Activated CD8-positive, alpha-beta memory T cell treated with anti-CD3 and anti-CD28 coated beads, Interleukin-2, amount 50 U/mL, for 4 hours (primary cell): Measurements from ENCODE around the gene ARHGAP22.
"Not testable (repeated sequence)": the region's sequence is repeated elsewhere in the genome, so short reads cannot be mapped to it uniquely, and the experiment has no call there.

Experiments
- DNase-seq: peaks from one replicate; pipeline ENCODE4 v3.0.0-alpha.2; 2020

The ARHGAP22 gene, protein sequence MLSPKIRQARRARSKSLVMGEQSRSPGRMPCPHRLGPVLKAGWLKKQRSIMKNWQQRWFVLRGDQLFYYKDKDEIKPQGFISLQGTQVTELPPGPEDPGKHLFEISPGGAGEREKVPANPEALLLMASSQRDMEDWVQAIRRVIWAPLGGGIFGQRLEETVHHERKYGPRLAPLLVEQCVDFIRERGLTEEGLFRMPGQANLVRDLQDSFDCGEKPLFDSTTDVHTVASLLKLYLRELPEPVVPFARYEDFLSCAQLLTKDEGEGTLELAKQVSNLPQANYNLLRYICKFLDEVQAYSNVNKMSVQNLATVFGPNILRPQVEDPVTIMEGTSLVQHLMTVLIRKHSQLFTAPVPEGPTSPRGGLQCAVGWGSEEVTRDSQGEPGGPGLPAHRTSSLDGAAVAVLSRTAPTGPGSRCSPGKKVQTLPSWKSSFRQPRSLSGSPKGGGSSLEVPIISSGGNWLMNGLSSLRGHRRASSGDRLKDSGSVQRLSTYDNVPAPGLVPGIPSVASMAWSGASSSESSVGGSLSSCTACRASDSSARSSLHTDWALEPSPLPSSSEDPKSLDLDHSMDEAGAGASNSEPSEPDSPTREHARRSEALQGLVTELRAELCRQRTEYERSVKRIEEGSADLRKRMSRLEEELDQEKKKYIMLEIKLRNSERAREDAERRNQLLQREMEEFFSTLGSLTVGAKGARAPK

DNA sequence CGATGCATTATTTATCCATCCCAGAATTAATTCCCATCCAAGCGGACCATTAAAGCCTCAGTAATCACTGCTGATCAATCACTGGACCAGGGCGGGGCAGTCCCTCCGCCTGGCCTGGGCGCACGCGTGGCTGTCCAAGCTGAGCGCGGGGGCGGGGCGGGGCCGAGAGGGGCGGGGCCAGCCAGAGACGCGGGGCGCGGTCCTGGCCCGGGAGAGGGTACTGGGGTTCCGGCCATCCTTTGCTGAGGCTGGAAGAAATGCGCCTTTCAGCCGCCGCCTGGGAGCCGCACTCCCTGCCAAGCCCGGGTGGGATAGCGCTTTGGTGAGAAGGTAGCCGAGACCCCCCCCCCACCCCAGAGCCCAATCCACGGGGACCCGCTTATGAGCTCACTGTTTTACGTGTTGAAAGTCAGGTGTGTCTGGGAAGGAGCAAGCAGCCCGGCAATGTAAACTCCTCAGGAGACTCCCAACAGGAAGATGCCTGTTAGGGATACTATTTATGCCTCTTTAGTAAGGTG is at the start of gene ARHGAP22:
Gene ARHGAP22 (minus strand): TSS at position 83 of the 518 bp plus-strand sequence. CDS start 277 bp downstream, outside the sequence.
- no peak for DNase-seq

DNA sequence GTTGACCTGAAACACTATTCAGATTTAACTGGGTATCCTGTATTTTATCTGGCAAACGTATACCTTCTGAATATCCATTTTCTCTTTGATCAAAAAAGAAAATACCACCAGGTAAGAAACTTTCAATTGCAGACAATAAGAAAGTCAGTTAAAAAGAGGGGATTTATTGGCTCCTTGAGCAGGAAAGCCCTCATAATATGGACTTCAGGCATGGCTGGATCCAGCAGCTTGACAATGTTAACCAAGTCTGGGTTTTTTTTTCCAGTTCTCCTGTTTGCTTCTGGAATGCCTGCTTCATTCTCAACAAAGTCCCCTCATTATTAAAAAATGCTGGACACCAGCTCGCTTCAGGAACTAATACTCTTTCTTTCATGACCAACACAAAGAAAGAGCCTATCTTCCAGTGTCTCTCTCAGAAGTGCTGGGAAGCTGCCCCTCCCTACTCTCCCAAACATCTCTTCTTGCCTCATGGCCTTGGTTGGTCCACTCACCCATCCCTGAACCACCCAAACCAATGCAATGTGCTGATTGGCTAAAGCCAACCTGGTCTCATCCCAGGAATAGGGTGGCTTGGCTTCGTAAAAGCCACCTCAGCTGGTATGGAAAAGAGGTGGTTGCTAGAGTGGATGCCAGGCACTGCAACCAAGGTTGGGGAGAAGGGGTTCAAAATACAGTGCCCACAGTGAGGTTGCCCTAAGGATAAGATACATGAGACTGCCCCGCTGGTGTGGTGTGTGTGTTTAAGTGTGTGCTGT is 49.2 kb upstream of the ARHGAP22 start:
- DNase-seq = no peak

GRCh38 chr10:48653347-48653746 is 48.5 kb upstream of the ARHGAP22 start:
- DNase-seq = no peak

DNA sequence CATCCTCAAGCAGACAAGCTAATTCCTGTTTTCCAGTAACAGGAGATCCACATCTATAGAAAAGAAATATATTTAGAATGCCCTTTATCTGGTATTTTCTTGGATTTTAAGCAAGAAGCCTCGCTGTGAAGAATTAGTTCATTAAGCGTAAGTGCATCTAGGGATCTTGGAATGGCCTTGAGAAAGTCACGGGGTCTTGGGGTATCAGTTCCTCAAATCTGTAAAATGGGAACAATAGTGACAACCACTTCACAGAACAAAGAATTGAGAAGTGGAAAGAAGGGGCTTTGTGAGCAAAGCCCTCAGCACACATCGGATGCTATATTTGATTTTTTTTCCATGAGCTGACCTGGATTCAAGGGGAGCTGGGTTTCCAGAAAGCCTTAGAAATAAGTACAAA is 47.5 kb upstream of the ARHGAP22 start:
- DNase-seq = no peak

- DNase-seq = no peak
Observed at GRCh38 chr10:48651839-48652238, 47.0 kb upstream of the ARHGAP22 start.

GRCh38 chr10:48651293-48651692 is 46.4 kb upstream of the ARHGAP22 start:
- DNase-seq = no peak

DNA sequence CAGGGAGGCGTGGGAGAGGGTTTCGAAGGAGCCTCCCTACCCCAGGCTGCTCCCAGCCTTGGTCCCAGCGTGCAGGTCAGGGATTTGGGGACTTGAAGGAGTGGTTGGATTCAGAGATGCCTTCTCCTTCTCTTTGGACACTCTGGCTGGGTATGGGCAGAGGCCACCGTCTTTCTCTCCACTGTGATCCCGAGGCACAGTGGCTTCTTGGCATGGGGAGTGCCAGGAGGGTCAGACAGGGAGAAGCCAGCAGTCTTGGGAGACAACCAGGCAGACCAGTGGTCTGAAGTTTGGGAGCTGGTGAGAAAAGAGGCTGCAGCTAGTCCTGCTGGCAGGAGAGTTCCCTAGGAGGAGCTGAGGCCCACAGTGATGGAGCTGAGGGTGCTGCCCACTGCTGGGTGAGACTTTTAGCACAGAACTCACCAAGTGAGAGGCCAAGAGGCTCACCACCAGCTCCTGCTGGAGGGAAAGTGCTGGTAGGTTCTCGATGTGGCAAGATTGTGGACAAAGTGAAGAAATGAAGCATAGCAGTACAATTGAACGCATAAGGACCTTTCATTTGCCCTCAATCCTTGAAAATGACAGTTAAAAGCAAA is 44.6 kb upstream of the ARHGAP22 start:
- no peak for DNase-seq

DNA sequence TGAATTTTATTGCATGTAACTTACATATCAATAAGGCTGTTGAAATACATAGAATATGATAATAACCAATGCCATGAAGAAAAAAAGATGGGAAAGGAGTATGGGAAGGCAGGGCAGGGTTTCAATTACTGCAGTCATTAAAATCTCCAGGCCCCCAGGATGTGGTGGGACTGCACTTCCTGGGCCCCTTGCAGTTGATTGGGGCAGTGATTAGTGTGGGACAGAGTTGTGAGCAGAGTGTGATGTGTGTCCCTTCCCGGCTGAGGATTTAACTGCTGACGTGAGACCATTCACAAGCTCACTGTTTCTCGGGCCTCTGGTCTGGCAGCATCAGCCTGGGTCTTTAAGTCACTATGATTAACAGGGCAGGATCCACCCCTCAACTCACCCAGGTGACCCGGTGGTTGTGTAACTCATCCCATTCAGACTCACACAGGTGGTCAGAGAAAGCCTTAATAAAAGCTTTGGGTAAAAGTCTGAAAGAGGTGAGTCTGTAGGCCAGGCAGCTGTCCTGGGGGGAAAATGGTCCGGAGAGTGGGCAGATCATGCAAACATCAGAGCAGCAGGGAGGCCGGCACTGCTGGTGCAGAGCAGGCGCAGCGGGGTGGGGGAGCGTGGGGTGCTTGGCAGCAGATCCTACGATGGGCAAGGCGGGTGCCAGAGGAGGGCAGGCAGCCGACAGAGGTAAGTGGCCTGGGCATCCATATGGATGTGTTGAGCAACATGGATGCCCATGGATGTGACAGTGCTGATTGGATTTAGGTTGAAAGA is 43.5 kb upstream of the ARHGAP22 start:
- DNase-seq = no peak

DNA sequence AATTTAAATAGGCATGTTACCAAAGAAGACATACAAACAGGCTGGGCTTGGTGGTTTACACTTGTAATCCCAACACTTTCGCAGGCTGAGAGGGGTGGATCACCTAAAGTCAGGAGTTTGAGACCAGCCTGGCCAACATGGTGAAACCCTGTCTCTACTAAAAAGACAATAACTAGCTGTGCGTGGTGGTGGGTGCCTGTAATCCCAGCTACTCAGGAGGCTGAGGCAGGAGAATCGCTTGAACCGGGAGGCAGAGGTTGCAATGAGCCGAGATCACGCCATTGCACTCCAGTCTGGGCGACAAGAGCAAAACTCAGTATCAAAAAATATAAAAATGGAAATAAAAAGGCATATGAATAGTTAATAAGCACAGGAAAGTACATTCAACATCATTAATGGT is 42.2 kb upstream of the ARHGAP22 start:
- not testable (repeated sequence) for DNase-seq

- no peak for DNase-seq
Observed at GRCh38 chr10:48645600-48645999, 40.7 kb upstream of the ARHGAP22 start.

- not testable (repeated sequence) for DNase-seq
Observed at GRCh38 chr10:48641099-48641690, 36.3 kb upstream of the ARHGAP22 start.

GRCh38 chr10:48640326-48640725 is 35.5 kb upstream of the ARHGAP22 start:
- no peak for DNase-seq

GRCh38 chr10:48639632-48640031 is 34.8 kb upstream of the ARHGAP22 start:
- DNase-seq = no peak

- no peak for DNase-seq
Observed at GRCh38 chr10:48638739-48639527, 34.1 kb upstream of the ARHGAP22 start.

GRCh38 chr10:48638158-48638557 is 33.3 kb upstream of the ARHGAP22 start:
- DNase-seq = no peak

- DNase-seq = no peak
Observed at GRCh38 chr10:48636901-48637300, 32.0 kb upstream of the ARHGAP22 start.

DNA sequence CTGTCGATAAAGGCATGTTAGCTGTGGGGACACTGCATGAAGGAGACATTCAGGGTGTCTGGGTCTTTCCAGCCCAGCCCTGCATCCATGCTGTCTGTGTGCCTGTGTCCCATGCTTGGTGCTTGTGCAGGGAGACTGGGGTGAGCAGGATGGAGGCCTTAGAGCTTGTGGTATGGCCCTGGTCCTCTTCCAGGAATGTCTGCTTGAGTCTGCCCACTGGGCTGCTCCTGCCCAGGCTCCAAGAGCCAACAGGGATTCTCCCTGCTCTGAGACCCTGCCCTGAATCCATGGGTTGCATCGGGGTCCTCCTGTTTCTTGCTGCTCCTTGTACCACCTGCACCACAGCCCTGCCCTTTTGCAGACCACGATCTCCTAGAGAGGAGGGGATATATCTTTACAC is 31.4 kb upstream of the ARHGAP22 start:
- DNase-seq = no peak

DNA sequence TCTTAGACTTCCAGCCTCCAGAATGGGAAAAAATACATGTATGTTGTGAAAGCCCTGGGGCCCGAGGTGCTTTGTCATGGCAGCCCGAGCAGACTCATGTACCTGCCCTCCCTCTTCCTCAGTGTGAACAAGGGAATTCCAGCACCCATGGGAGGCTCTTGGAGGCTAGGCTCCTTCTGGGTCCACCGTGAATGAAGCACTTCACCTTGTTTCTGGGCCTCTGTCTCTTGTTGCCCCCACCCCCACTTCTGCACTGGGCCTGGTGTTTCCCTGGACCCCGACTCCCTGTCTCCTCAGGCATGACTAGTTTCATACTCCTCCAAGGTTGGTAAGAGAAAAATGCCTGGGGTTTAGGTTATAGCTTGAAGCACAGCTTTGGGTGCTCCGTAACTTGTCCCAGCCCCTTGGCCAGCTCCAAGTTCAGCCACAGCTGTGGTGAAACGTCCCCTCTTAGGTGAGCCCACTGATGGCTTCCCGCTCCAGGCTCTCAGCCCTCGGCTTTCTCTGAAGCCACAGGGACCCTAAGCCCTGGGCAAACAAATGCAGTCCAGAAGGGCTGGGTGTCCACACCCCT is 30.2 kb upstream of the ARHGAP22 start:
- no peak for DNase-seq

GRCh38 chr10:48634198-48634983 is 29.5 kb upstream of the ARHGAP22 start:
- peak; percentile 35 for DNase-seq
